GM12874 (cell line): ENCODE results near the gene INIP.

Source experiments
- TF ChIP-seq, protein P1 (sequence below): IDR thresholded peaks from 2 replicates; pipeline ENCODE4 v1.5.1; 2011; ENCODE audit warnings: low read depth, mild to moderate bottlenecking, control low read depth, low read length, moderate library complexity; ENCODE audit not compliant: insufficient read depth

The INIP gene, protein sequence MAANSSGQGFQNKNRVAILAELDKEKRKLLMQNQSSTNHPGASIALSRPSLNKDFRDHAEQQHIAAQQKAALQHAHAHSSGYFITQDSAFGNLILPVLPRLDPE

GRCh38 chr9:112717661-112718331 is at the start of gene INIP:
TSS of gene INIP (minus strand) at chr9:112718117. CDS start at chr9:112716485, 1,632 bp downstream.
- TF ChIP-seq, protein P1, sequence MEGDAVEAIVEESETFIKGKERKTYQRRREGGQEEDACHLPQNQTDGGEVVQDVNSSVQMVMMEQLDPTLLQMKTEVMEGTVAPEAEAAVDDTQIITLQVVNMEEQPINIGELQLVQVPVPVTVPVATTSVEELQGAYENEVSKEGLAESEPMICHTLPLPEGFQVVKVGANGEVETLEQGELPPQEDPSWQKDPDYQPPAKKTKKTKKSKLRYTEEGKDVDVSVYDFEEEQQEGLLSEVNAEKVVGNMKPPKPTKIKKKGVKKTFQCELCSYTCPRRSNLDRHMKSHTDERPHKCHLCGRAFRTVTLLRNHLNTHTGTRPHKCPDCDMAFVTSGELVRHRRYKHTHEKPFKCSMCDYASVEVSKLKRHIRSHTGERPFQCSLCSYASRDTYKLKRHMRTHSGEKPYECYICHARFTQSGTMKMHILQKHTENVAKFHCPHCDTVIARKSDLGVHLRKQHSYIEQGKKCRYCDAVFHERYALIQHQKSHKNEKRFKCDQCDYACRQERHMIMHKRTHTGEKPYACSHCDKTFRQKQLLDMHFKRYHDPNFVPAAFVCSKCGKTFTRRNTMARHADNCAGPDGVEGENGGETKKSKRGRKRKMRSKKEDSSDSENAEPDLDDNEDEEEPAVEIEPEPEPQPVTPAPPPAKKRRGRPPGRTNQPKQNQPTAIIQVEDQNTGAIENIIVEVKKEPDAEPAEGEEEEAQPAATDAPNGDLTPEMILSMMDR = peak; percentile 26; the same call in 1 of the 2 replicates

GRCh38 chr9:112765281-112765680 is 47.4 kb upstream of the INIP start:
- TF ChIP-seq, protein P1 = no peak

- TF ChIP-seq, protein P1 = no peak
Measured at GRCh38 chr9:112764837-112765236, 46.9 kb upstream of the INIP start.

GRCh38 chr9:112764344-112764743 is 46.4 kb upstream of the INIP start:
- TF ChIP-seq, protein P1 = no peak

DNA sequence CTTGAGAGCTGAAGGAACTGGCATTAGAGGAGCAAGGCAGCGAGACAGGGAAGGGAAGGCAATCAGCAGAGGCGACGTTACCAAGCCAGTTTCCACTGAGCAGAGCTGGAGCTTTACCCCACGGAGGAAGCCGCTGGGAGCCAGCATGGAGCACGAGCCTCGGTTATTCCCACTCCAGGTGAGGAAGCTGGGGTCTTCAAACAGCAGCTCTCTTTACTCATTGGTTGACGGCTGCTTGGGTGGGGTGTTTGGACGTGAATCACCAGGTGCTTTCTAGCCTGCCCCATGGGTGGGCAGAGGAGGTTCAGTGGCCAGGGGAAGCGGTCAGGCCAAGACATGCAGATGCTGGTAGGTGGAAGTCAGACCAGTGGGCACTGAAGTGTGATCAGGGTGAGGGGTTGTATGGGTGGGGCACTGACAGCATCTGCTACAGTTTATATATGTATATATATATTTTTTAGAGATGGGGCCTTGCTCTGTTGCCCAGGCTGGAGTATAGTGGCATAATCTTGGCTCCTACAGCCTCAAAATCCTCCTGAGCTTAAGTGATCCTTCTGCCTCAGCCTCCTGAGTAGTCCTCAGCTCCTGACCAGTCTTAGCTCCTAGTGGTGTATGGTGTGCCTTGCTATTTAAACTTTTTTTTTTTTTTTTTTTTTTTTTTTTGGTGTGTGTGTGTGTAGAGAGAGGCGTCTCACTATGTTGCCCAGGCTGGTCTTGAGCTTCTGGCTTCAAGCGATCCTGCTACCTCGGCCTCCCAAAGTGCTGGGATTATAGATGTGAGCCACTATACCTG is 45.0 kb upstream of the INIP start:
- TF ChIP-seq, protein P1 = no peak

- TF ChIP-seq, protein P1 = no peak
Measured at GRCh38 chr9:112761912-112762655, 44.2 kb upstream of the INIP start.

DNA sequence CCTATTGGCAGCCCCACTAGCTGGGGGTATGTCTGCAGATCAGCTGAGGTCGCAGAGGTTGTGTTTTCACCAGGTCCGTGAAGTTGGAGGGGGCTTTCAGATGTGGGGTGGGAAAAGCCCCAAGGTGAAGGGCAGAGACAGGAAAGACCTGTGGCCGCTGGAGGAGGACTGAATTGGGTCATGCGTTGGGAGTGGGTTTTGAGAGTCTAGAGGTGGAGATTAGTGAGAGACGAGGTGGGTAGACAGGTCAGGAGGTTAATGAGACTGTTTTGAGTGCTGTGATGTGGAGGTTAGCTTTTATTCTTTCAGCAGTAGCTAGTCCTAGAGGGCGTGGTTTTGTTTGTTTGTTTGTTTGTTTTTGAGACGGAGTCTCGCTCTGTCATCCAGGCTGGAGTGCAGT is 42.9 kb upstream of the INIP start:
- TF ChIP-seq, protein P1 = no peak
